Psoas muscle (tissue), 8 donors: ENCODE results near the gene SORCS1. TPM values are rescaled to one million over a fixed set of nuclear protein-coding genes. Genes with fewer than 3 reads are reported as not detected.

Experiments
- ATAC-seq, 4 donors: fragments of 200-7000 bp; cut with Tn5 transposase; one replicate each; pipeline ENCODE4 v1.9.1; 2020; ENCODE audit warnings: moderate library complexity in 3 of 4, mild to moderate bottlenecking in 2 of 4
- DNase-seq, 2 donors: peaks; one replicate each; pipeline ENCODE4 v3.0.0-alpha.2; 2020
- H3K27ac ChIP-seq: fragments of 200-600 bp; one replicate; pipeline ENCODE4 v1.8.0; 2022
- H3K27me3 ChIP-seq, 3 donors: fragments of 200-600 bp in 1 of 3; one replicate each; pipeline versions ENCODE4 v1.6.1 to v1.8.0; 2013 to 2022; ENCODE audit warnings: low read length in 2 of 3, mild to moderate bottlenecking in 2 of 3, moderate library complexity in 1 of 3; ENCODE audit not compliant: insufficient read depth in 3 of 3
- H3K36me3 ChIP-seq, 2 donors: fragments of 200-600 bp in 1 of 2; one replicate each; pipeline versions ENCODE4 v1.6.1 to v1.8.0; 2013 to 2022; ENCODE audit warnings: low read depth in 1 of 2, mild to moderate bottlenecking in 1 of 2, moderate library complexity in 1 of 2; ENCODE audit not compliant: insufficient read depth in 1 of 2
- H3K4me1 ChIP-seq: fragments of 200-600 bp; one replicate; pipeline ENCODE4 v1.8.0; 2022
- H3K4me3 ChIP-seq: fragments of 200-600 bp; one replicate; pipeline ENCODE4 v1.8.0; 2022; ENCODE audit warnings: mild to moderate bottlenecking
- H3K9me3 ChIP-seq: fragments of 200-600 bp; one replicate; pipeline ENCODE4 v1.8.0; 2022
- CTCF ChIP-seq: fragments of 200-600 bp; IDR thresholded peaks from one replicate; pipeline ENCODE4 v1.8.0; 2022; ENCODE audit warnings: antibody characterized with exemption
- WGBS, 3 donors: extraction: QIAGEN DNeasy Blood & Tissue Kit; methylation state at CpG; one replicate each; pipeline versions ENCODE4 v1.1.6 to v1.1.7; 2013; 5-methylcytosine and 5-hydroxymethylcytosine counted together
- intact Hi-C, 2 donors: fragments of 100-400 bp; cut with DNase I; formaldehyde crosslinking; loops; one replicate each; pipeline versions ENCODE4 v1.11.0 to v1.14.2; 2022
- polyA plus RNA-seq, 3 donors: library from polyadenylated mRNA; stranded (reverse); fragments of 200-250 nt; gene quantifications; one replicate each; pipeline ENCODE4 v1.2.3, GENCODE V29; 2013
- total RNA-seq, 4 donors: library from RNA; stranded (reverse); fragmentation: NEBNext Ultra II Directional in 2 of 4; extraction: Animal tissue kit (Norgen Biotek cat#: 25700) in 2 of 4; gene quantifications; one replicate each; pipeline versions ENCODE4 v1.2.1 to v1.2.4, GENCODE V29; 2021 to 2023
- donor health status: healthy with polysubstance abuse.
- donor health status: DM: no; HTN: no; CAD: no; lungs with moderate emphysema.
- donor health status: Bipolar disorder and iron deficiency.
- donor health status: healthy.
- donor health status: DM: yes; HTN: yes; CAD: no.
- donor health status: DM: no; HTN: no; CAD: no.
- donor health status: DM: no; HTN: no; CAD: no.
- donor health status: DM: yes; HTN: yes; CAD: no.

Gene SORCS1
- total and polyA plus RNA-seq, 7 donors = 0.03 to 0.36 (median 0.25) TPM; not detected in 1

GRCh38 chr10:106785528-106785927, 379.0 kb downstream of the SORCS1 start:
- ATAC-seq (no peak), DNase-seq (no peak)
- Histone ChIP-seq H3K4me1 (no peaks in the 10 kb centered on the region), H3K4me3 (no peak overlapping the region), H3K27me3 (no peaks in the 10 kb centered on the region), H3K27ac (no peak overlapping the region), H3K36me3 (no peaks in the 10 kb centered on the region), H3K9me3 (no peaks in the 10 kb centered on the region)
- 59 to 70% (median 66%) methylated on average over 3 of the region's 3 CpGs for WGBS, 3 donors
- no peak for TF ChIP-seq CTCF
- intact Hi-C loops = no loop called here

GRCh38 chr10:106780632-106781031, 383.9 kb downstream of the SORCS1 start:
- no peaks in the 10 kb centered on the region for H3K36me3 ChIP-seq

GRCh38 chr10:106777841-106778240, 386.7 kb downstream of the SORCS1 start:
- 22 to 26% (median 25%) methylated on average over 1 of the region's 1 CpG for WGBS, 3 donors
- Histone ChIP-seq H3K27me3 (no peaks in the 10 kb centered on the region), H3K4me3 (no peak overlapping the region), H3K4me1 (no peaks in the 10 kb centered on the region), H3K27ac (no peak overlapping the region), H3K36me3 (no peaks in the 10 kb centered on the region), H3K9me3 (no peaks in the 10 kb centered on the region)
- intact Hi-C loops = no loop called here
- TF ChIP-seq CTCF = no peak
- no peak for ATAC-seq
- DNase-seq = no peak

More at GRCh38 chr10:106780632-106781031, 383.9 kb downstream of the SORCS1 start:
- WGBS, 3 donors = 39 to 69% (median 61%) methylated on average over 3 of the region's 3 CpGs
- Histone ChIP-seq H3K27me3 (no peaks in the 10 kb centered on the region), H3K27ac (no peak overlapping the region), H3K4me3 (no peak overlapping the region), H3K4me1 (no peaks in the 10 kb centered on the region), H3K9me3 (no peaks in the 10 kb centered on the region)
- no peak for TF ChIP-seq CTCF
- DNase-seq (no peak), ATAC-seq (no peak)
- intact Hi-C loops = loop anchor here in 1 of 2 donors (5.0 kb wide), 1 partner anchor 817 kb away; no protein-coding TSS in a partner anchor

GRCh38 chr10:106775127-106775526, 389.4 kb downstream of the SORCS1 start:
- Histone ChIP-seq H3K27ac (no peak overlapping the region), H3K36me3 (no peaks in the 10 kb centered on the region), H3K9me3 (no peaks in the 10 kb centered on the region), H3K4me1 (no peaks in the 10 kb centered on the region), H3K27me3 (no peaks in the 10 kb centered on the region), H3K4me3 (no peak overlapping the region)
- no peak for ATAC-seq
- DNase-seq = no peak
- intact Hi-C loops = no loop called here
- 29 to 50% (median 37%) methylated on average over 4 of the region's 4 CpGs for WGBS, 3 donors
- TF ChIP-seq CTCF = no peak

GRCh38 chr10:106772957-106773356, 391.5 kb downstream of the SORCS1 start:
- DNase-seq = no peak
- H3K27ac ChIP-seq = no peak overlapping the region
- no peaks in the 10 kb centered on the region for H3K36me3 ChIP-seq
- ATAC-seq = no peak
- no peaks in the 10 kb centered on the region for H3K9me3 ChIP-seq
- 61 to 68% (median 62%) methylated on average over 2 of the region's 2 CpGs for WGBS, 3 donors
- H3K4me3 ChIP-seq = no peak overlapping the region
- H3K27me3 ChIP-seq = no peaks in the 10 kb centered on the region
- H3K4me1 ChIP-seq = no peaks in the 10 kb centered on the region
- no peak for TF ChIP-seq CTCF
- intact Hi-C loops = no loop called here
